Measurements from ENCODE around the gene MUC5B. TPM values are rescaled to one million over a fixed set of nuclear protein-coding genes. Genes with fewer than 3 reads are reported as not detected.
"Not testable (repeated sequence)": the region's sequence is repeated elsewhere in the genome, so short reads cannot be mapped to it uniquely, and the experiment has no call there.

The MUC5B gene
- total and polyA plus RNA-seq, 4 donors: 0.17 to 0.95 (median 0.50) TPM; not detected in 1

DNA sequence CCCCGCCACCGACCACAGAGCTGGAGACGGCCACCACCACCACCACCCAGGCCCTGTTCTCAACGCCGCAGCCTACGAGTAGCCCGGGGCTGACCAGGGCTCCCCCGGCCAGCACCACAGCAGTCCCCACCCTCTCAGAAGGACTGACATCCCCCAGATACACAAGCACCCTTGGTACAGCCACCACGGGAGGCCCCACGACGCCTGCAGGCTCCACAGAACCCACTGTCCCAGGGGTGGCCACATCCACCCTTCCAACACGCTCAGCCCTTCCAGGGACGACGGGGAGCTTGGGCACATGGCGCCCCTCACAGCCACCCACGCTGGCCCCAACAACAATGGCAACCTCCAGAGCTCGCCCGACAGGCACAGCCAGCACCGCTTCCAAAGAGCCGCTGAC is 18.8 kb downstream of the MUC5B start:
- no peak overlapping the region for H3K4me3 ChIP-seq (ENCODE audit: low read depth in 1 of 3, low read length in 3 of 3)
- H3K27me3 ChIP-seq (ENCODE audit: control insufficient read depth in 4 of 4, insufficient read depth in 4 of 4, low read length in 3 of 4): no peaks in the 10 kb centered on the region
- H3K27ac ChIP-seq (ENCODE audit: low read depth in 1 of 2, low read length in 2 of 2): no peak overlapping the region
- no peaks in the 10 kb centered on the region for H3K4me1 ChIP-seq (ENCODE audit: control insufficient read depth in 4 of 4, insufficient read depth in 4 of 4, low read length in 3 of 4)
- whole genome bisulfite sequencing: 97% methylated on average over 20 of the region's 20 CpGs
- no peak for DNase-seq (ENCODE audit: low spot score)
- no peaks in the 10 kb centered on the region for H3K36me3 ChIP-seq (ENCODE audit: control insufficient read depth in 4 of 4, insufficient read depth in 3 of 4, low read depth in 1 of 4, low read length in 3 of 4)
- no peak for TF ChIP-seq EGR1 (IDR thresholded peaks at IDR 0.05; ENCODE audit: low read depth in 2 of 2)
- TF ChIP-seq, protein P1, sequence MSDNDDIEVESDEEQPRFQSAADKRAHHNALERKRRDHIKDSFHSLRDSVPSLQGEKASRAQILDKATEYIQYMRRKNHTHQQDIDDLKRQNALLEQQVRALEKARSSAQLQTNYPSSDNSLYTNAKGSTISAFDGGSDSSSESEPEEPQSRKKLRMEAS (IDR thresholded peaks at IDR 0.05): no peak
- no peak for TF ChIP-seq YY1 (IDR thresholded peaks at IDR 0.05)
- TF ChIP-seq TAF1 (conservative IDR thresholded peaks at IDR 0.05): no peak
- TF ChIP-seq NR2F2 (IDR thresholded peaks at IDR 0.05): no peak
- no peak for TF ChIP-seq GABPA (IDR thresholded peaks at IDR 0.05 in 1 of 2, conservative IDR thresholded peaks at IDR 0.05 in 1 of 2)
- no peak for TF ChIP-seq RXRA (IDR thresholded peaks at IDR 0.05)
- TF ChIP-seq, protein P2, sequence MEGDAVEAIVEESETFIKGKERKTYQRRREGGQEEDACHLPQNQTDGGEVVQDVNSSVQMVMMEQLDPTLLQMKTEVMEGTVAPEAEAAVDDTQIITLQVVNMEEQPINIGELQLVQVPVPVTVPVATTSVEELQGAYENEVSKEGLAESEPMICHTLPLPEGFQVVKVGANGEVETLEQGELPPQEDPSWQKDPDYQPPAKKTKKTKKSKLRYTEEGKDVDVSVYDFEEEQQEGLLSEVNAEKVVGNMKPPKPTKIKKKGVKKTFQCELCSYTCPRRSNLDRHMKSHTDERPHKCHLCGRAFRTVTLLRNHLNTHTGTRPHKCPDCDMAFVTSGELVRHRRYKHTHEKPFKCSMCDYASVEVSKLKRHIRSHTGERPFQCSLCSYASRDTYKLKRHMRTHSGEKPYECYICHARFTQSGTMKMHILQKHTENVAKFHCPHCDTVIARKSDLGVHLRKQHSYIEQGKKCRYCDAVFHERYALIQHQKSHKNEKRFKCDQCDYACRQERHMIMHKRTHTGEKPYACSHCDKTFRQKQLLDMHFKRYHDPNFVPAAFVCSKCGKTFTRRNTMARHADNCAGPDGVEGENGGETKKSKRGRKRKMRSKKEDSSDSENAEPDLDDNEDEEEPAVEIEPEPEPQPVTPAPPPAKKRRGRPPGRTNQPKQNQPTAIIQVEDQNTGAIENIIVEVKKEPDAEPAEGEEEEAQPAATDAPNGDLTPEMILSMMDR (IDR thresholded peaks at IDR 0.05; ENCODE audit: low read depth, low read length, missing input control): no peak
- no peak for TF ChIP-seq SP1 (IDR thresholded peaks at IDR 0.05)
- no peak overlapping the region for H3K9ac ChIP-seq (ENCODE audit: low read depth in 1 of 2, low read length in 2 of 2)
- H3K9me3 ChIP-seq (ENCODE audit: control insufficient read depth in 4 of 4, low read length in 3 of 4): no peaks in the 10 kb centered on the region

DNA sequence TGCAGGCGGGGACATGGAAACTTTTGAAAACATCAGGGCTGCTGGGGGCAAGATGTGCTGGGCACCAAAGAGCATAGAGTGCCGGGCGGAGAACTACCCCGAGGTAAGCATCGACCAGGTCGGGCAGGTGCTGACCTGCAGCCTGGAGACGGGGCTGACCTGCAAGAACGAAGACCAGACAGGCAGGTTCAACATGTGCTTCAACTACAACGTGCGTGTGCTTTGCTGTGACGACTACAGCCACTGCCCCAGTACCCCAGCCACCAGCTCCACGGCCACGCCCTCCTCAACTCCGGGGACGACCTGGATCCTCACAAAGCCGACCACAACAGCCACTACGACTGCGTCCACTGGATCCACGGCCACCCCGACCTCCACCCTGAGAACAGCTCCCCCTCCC is 19.4 kb downstream of the MUC5B start:
- no peak overlapping the region for H3K4me3 ChIP-seq (ENCODE audit: low read depth in 1 of 3, low read length in 3 of 3)
- DNase-seq (ENCODE audit: low spot score): no peak
- H3K27ac ChIP-seq (ENCODE audit: low read depth in 1 of 2, low read length in 2 of 2): no peak overlapping the region
- WGBS: 97% methylated on average over 20 of the region's 20 CpGs
- no peaks in the 10 kb centered on the region for H3K27me3 ChIP-seq (ENCODE audit: control insufficient read depth in 4 of 4, insufficient read depth in 4 of 4, low read length in 3 of 4)
- H3K36me3 ChIP-seq (ENCODE audit: control insufficient read depth in 4 of 4, insufficient read depth in 3 of 4, low read depth in 1 of 4, low read length in 3 of 4): no peaks in the 10 kb centered on the region
- no peaks in the 10 kb centered on the region for H3K9me3 ChIP-seq (ENCODE audit: control insufficient read depth in 4 of 4, low read length in 3 of 4)
- H3K4me1 ChIP-seq (ENCODE audit: control insufficient read depth in 4 of 4, insufficient read depth in 4 of 4, low read length in 3 of 4): no peaks in the 10 kb centered on the region
- no peak overlapping the region for H3K9ac ChIP-seq (ENCODE audit: low read depth in 1 of 2, low read length in 2 of 2)
- no peak for TF ChIP-seq YY1 (IDR thresholded peaks at IDR 0.05)
- TF ChIP-seq, protein P1 (IDR thresholded peaks at IDR 0.05): no peak
- TF ChIP-seq SP1 (IDR thresholded peaks at IDR 0.05): no peak
- TF ChIP-seq, protein P3, sequence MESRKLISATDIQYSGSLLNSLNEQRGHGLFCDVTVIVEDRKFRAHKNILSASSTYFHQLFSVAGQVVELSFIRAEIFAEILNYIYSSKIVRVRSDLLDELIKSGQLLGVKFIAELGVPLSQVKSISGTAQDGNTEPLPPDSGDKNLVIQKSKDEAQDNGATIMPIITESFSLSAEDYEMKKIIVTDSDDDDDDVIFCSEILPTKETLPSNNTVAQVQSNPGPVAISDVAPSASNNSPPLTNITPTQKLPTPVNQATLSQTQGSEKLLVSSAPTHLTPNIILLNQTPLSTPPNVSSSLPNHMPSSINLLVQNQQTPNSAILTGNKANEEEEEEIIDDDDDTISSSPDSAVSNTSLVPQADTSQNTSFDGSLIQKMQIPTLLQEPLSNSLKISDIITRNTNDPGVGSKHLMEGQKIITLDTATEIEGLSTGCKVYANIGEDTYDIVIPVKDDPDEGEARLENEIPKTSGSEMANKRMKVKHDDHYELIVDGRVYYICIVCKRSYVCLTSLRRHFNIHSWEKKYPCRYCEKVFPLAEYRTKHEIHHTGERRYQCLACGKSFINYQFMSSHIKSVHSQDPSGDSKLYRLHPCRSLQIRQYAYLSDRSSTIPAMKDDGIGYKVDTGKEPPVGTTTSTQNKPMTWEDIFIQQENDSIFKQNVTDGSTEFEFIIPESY (IDR thresholded peaks at IDR 0.05): no peak
- TF ChIP-seq FOXA2 (IDR thresholded peaks at IDR 0.05): no peak
- TF ChIP-seq GABPA (IDR thresholded peaks at IDR 0.05 in 1 of 2, conservative IDR thresholded peaks at IDR 0.05 in 1 of 2): no peak
- no peak for TF ChIP-seq EGR1 (IDR thresholded peaks at IDR 0.05; ENCODE audit: low read depth in 2 of 2)
- no peak for TF ChIP-seq FOXA1 (IDR thresholded peaks at IDR 0.05)
- TF ChIP-seq, protein P4, sequence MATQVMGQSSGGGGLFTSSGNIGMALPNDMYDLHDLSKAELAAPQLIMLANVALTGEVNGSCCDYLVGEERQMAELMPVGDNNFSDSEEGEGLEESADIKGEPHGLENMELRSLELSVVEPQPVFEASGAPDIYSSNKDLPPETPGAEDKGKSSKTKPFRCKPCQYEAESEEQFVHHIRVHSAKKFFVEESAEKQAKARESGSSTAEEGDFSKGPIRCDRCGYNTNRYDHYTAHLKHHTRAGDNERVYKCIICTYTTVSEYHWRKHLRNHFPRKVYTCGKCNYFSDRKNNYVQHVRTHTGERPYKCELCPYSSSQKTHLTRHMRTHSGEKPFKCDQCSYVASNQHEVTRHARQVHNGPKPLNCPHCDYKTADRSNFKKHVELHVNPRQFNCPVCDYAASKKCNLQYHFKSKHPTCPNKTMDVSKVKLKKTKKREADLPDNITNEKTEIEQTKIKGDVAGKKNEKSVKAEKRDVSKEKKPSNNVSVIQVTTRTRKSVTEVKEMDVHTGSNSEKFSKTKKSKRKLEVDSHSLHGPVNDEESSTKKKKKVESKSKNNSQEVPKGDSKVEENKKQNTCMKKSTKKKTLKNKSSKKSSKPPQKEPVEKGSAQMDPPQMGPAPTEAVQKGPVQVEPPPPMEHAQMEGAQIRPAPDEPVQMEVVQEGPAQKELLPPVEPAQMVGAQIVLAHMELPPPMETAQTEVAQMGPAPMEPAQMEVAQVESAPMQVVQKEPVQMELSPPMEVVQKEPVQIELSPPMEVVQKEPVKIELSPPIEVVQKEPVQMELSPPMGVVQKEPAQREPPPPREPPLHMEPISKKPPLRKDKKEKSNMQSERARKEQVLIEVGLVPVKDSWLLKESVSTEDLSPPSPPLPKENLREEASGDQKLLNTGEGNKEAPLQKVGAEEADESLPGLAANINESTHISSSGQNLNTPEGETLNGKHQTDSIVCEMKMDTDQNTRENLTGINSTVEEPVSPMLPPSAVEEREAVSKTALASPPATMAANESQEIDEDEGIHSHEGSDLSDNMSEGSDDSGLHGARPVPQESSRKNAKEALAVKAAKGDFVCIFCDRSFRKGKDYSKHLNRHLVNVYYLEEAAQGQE (IDR thresholded peaks at IDR 0.05): no peak
- TF ChIP-seq TAF1 (conservative IDR thresholded peaks at IDR 0.05): no peak
- no peak for TF ChIP-seq RAD21 (IDR thresholded peaks at IDR 0.05)
- TF ChIP-seq RXRA (IDR thresholded peaks at IDR 0.05): no peak
- TF ChIP-seq, protein P2 (IDR thresholded peaks at IDR 0.05; ENCODE audit: low read depth, low read length, missing input control): no peak
- no peak for TF ChIP-seq HNF4A (conservative IDR thresholded peaks at IDR 0.05)
- no peak for TF ChIP-seq HNF4G (IDR thresholded peaks at IDR 0.05)

DNA sequence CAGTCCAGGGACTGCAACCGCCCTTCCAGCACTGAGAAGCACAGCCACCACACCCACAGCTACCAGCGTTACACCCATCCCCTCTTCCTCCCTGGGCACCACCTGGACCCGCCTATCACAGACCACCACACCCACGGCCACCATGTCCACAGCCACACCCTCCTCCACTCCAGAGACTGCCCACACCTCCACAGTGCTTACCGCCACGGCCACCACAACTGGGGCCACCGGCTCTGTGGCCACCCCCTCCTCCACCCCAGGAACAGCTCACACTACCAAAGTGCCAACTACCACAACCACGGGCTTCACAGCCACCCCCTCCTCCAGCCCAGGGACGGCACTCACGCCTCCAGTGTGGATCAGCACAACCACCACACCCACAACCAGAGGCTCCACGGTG is 19.9 kb downstream of the MUC5B start:
- H3K4me3 ChIP-seq (ENCODE audit: low read depth in 1 of 3, low read length in 3 of 3); DNase-seq (ENCODE audit: low spot score); H3K36me3 ChIP-seq (ENCODE audit: control insufficient read depth in 4 of 4, insufficient read depth in 3 of 4, low read depth in 1 of 4, low read length in 3 of 4); H3K27me3 ChIP-seq (ENCODE audit: control insufficient read depth in 4 of 4, insufficient read depth in 4 of 4, low read length in 3 of 4); H3K9me3 ChIP-seq (ENCODE audit: control insufficient read depth in 4 of 4, low read length in 3 of 4); H3K4me1 ChIP-seq (ENCODE audit: control insufficient read depth in 4 of 4, insufficient read depth in 4 of 4, low read length in 3 of 4); H3K9ac ChIP-seq (ENCODE audit: low read depth in 1 of 2, low read length in 2 of 2); H3K27ac ChIP-seq (ENCODE audit: low read depth in 1 of 2, low read length in 2 of 2): not testable (repeated sequence)
- 92% methylated on average over 10 of the region's 11 CpGs for WGBS

Data from liver (tissue), 9 donors.